ENCODE data around the gene ZCCHC24. TPM values are rescaled to one million over a fixed set of nuclear protein-coding genes. Genes with fewer than 3 reads are reported as not detected.

Gene ZCCHC24
- total and polyA plus RNA-seq, 2 donors (not counting 3 experiments of a cell fraction or from before 2014, with no cell fraction given), result 5.2 to 8.4 TPM

DNA sequence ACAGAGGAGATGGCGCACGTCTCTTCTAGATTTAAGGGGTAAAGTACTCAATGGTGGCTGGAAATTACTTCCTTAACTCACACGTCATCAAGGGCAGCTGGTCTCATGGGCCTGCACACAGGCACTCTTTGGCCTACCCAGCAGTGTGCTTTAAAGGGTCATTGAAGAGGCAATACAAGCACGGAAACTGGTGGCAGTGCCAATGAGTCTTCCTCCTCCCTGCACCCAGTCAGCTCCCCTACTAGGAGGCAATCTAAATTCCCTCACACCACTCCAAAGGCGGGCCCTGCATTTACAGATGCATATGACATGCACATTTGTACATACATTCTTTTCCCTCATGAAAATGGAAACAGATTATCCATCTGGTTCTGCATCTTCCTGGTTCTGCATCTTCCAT lies 50.8 kb downstream of the ZCCHC24 start:
- H3K9me1 ChIP-seq (replicated peaks; ENCODE audit: control insufficient read depth, extremely low read depth, insufficient read depth, low read length), result no peaks in the 10 kb centered on the region
- H3K79me2 ChIP-seq (ENCODE audit: control insufficient read depth, insufficient read depth, low read length), result no peaks in the 10 kb centered on the region
- no peaks in the 10 kb centered on the region for H3K27me3 ChIP-seq (ENCODE audit: control insufficient read depth in 2 of 2, insufficient read depth in 2 of 2, low read length in 2 of 2)
- intact Hi-C loops (cut with micrococcal nuclease), result no loop called here
- no peaks in the 10 kb centered on the region for H3K9me3 ChIP-seq (replicated peaks; ENCODE audit: control insufficient read depth, insufficient read depth, low read length)
- no peak for DNase-seq (ENCODE audit: low read depth, low spot score)
- H3K4me1 ChIP-seq (ENCODE audit: control insufficient read depth, extremely low read depth, insufficient read depth, low read length), result peaks cover 8% of the 10 kb centered on the region
- BruUV-seq (replicated peaks), result no TSS peak
- no peaks in the 10 kb centered on the region for H3K36me3 ChIP-seq (ENCODE audit: control insufficient read depth in 2 of 2, extremely low read depth in 1 of 2, insufficient read depth in 2 of 2, low read length in 2 of 2)
- dilution Hi-C loops (cut with MboI; ENCODE audit: extremely low pct_ligation_motif_present, low sequenced_read_pairs), result no loop called here
- ChIA-PET CTCF (no interaction called here), POLR2A (no interaction called here)
- no peak overlapping the region for H2AFZ ChIP-seq (ENCODE audit: low read depth, low read length)
- H3K27ac ChIP-seq (ENCODE audit: insufficient read depth, low read depth, low read length), result no peak overlapping the region
- H4K20me1 ChIP-seq (replicated peaks; ENCODE audit: control insufficient read depth, extremely low read depth, insufficient read depth, low read length), result no peaks in the 10 kb centered on the region
- H3K4me3 ChIP-seq (replicated peaks in 1 of 3; ENCODE audit: insufficient read depth in 1 of 3, low read depth in 1 of 3, low read length in 3 of 3), result no peak overlapping the region
- TF ChIP-seq JUN (IDR thresholded peaks at IDR 0.05; ENCODE audit: borderline replicate concordance, insufficient read depth, insufficient read length, low read depth), result no peak
- TF ChIP-seq, protein P1, sequence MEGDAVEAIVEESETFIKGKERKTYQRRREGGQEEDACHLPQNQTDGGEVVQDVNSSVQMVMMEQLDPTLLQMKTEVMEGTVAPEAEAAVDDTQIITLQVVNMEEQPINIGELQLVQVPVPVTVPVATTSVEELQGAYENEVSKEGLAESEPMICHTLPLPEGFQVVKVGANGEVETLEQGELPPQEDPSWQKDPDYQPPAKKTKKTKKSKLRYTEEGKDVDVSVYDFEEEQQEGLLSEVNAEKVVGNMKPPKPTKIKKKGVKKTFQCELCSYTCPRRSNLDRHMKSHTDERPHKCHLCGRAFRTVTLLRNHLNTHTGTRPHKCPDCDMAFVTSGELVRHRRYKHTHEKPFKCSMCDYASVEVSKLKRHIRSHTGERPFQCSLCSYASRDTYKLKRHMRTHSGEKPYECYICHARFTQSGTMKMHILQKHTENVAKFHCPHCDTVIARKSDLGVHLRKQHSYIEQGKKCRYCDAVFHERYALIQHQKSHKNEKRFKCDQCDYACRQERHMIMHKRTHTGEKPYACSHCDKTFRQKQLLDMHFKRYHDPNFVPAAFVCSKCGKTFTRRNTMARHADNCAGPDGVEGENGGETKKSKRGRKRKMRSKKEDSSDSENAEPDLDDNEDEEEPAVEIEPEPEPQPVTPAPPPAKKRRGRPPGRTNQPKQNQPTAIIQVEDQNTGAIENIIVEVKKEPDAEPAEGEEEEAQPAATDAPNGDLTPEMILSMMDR (IDR thresholded peaks at IDR 0.05; ENCODE audit: extremely low read depth in 1 of 2, insufficient read depth in 1 of 2, low read depth in 1 of 2, low read length in 2 of 2), result no peak
- TF ChIP-seq, protein P2, sequence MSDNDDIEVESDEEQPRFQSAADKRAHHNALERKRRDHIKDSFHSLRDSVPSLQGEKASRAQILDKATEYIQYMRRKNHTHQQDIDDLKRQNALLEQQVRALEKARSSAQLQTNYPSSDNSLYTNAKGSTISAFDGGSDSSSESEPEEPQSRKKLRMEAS (IDR thresholded peaks at IDR 0.05; ENCODE audit: insufficient read depth, insufficient read length), result no peak
- TF ChIP-seq FOS (IDR thresholded peaks at IDR 0.05; ENCODE audit: borderline replicate concordance, insufficient read depth, low read length), result no peak
- TF ChIP-seq EZH2 (IDR thresholded peaks at IDR 0.05; ENCODE audit: borderline replicate concordance, low read depth, low read length, severe bottlenecking), result no peak
- TF ChIP-seq MYC (IDR thresholded peaks at IDR 0.05; ENCODE audit: low read depth, low read length), result no peak
- TF ChIP-seq POLR2A (IDR thresholded peaks at IDR 0.05; ENCODE audit: low read depth, low read length), result no peak
- no peak for TF ChIP-seq GATA2 (IDR thresholded peaks at IDR 0.05; ENCODE audit: insufficient read depth, insufficient read length, low read depth, low read length)
- no peak for TF ChIP-seq POLR2AphosphoS5 (IDR thresholded peaks at IDR 0.05; ENCODE audit: insufficient read depth, low read depth, low read length)
- no peak overlapping the region for H3K4me2 ChIP-seq (ENCODE audit: insufficient read depth, low read length)
- no peak overlapping the region for H3K9ac ChIP-seq (replicated peaks; ENCODE audit: extremely low read depth, insufficient read depth, low read length)
- FAIRE-seq, result no peak

All from endothelial cell of umbilical vein (primary cell).